ENCODE measurements around the gene KRT26. TPM values are rescaled to one million over a fixed set of nuclear protein-coding genes. Genes with fewer than 3 reads are reported as not detected.

KRT26 gene
- total and polyA plus RNA-seq, 10 of the 15 experiments (the other 5 are each of a cell fraction or from before 2014, with no cell fraction given): not detected

DNA sequence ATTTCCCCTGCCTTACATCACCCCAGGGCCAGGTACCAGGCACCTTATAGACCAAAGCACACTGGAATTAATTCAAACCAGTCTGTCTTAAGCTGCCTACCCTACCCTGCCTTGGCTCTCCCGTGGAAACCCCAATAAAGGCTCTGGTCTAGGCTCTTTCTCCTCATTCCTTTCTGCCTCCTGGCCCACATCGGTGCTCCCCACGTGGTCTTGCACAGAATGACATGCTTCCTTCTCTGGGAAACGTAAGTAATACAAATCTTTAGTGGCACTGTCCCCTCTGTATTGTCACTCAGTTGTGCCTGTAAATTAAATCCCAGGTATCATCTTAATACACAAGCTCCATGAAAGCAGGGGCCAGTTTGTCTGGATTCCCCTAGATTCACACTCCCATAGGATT, 33.4 kb downstream of the KRT26 start (continued):
- TF ChIP-seq, protein P1, sequence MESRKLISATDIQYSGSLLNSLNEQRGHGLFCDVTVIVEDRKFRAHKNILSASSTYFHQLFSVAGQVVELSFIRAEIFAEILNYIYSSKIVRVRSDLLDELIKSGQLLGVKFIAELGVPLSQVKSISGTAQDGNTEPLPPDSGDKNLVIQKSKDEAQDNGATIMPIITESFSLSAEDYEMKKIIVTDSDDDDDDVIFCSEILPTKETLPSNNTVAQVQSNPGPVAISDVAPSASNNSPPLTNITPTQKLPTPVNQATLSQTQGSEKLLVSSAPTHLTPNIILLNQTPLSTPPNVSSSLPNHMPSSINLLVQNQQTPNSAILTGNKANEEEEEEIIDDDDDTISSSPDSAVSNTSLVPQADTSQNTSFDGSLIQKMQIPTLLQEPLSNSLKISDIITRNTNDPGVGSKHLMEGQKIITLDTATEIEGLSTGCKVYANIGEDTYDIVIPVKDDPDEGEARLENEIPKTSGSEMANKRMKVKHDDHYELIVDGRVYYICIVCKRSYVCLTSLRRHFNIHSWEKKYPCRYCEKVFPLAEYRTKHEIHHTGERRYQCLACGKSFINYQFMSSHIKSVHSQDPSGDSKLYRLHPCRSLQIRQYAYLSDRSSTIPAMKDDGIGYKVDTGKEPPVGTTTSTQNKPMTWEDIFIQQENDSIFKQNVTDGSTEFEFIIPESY (IDR thresholded peaks at IDR 0.05): no peak
- TF ChIP-seq, protein P2, sequence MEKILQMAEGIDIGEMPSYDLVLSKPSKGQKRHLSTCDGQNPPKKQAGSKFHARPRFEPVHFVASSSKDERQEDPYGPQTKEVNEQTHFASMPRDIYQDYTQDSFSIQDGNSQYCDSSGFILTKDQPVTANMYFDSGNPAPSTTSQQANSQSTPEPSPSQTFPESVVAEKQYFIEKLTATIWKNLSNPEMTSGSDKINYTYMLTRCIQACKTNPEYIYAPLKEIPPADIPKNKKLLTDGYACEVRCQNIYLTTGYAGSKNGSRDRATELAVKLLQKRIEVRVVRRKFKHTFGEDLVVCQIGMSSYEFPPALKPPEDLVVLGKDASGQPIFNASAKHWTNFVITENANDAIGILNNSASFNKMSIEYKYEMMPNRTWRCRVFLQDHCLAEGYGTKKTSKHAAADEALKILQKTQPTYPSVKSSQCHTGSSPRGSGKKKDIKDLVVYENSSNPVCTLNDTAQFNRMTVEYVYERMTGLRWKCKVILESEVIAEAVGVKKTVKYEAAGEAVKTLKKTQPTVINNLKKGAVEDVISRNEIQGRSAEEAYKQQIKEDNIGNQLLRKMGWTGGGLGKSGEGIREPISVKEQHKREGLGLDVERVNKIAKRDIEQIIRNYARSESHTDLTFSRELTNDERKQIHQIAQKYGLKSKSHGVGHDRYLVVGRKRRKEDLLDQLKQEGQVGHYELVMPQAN (conservative IDR thresholded peaks at IDR 0.05): no peak

DNA sequence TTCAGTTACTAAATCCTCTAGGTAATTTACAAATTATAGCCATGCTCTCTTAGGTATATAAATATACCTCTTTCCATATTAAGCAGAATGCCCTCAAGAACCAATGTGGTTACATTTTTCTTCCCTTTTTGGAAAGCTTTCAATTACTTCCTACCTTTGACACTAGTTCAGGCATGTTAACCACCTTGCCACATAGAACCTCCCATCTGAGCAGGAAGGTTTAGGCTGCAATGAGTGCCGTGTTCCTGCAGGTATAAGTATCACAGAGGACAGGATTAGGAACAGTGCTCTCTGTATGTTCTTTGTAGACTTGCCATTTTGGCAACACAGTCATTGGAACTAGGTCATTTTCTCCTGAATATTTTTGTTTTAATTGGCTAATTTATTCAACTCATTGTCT, 37.0 kb downstream of the KRT26 start:
- Histone ChIP-seq H3K4me1 (ENCODE audit: control insufficient read depth, insufficient read depth, low read length) (no peaks in the 10 kb centered on the region), H3K4me2 (ENCODE audit: control insufficient read depth, insufficient read depth) (no peak overlapping the region), H2AFZ (ENCODE audit: control insufficient read depth, low read depth, low read length) (no peak overlapping the region), H3K9ac (ENCODE audit: control insufficient read depth, insufficient read depth, low read length) (no peak overlapping the region), H3K79me2 (ENCODE audit: control insufficient read depth, insufficient read depth, low read length) (no peaks in the 10 kb centered on the region), H3K36me3 (ENCODE audit: control insufficient read depth in 2 of 2, insufficient read depth in 2 of 2, low read length in 1 of 2) (no peaks in the 10 kb centered on the region), H3K4me3 (no peak overlapping the region), H4K20me1 (ENCODE audit: control insufficient read depth, insufficient read depth) (no peaks in the 10 kb centered on the region), H3K27me3 (replicated peaks in 1 of 2; ENCODE audit: control insufficient read depth in 2 of 2, insufficient read depth in 2 of 2, low read length in 1 of 2) (peaks cover 0 to 3% of the 10 kb centered on the region in 2 experiments; a peak in 1 of 4 replicates), H3K9me3 (replicated peaks; ENCODE audit: control insufficient read depth, insufficient read depth, low read length) (no peaks in the 10 kb centered on the region; the same call in 2 of the 3 replicates), H3K27ac (ENCODE audit: control insufficient read depth, insufficient read depth) (no peak overlapping the region)
- intact Hi-C loops (cut with micrococcal nuclease; ENCODE audit: unreplicated experiment): no loop called here
- in situ Hi-C loops (cut with MboI): no loop called here
- FAIRE-seq (no peak), DNase-seq (ENCODE audit: low read depth, low spot score) (no peak), ATAC-seq (no peak)
- ChIA-PET RAD21 (ENCODE audit: unreplicated experiment) (no interaction called here), SMC1A (ENCODE audit: uncharacterized antibody, unreplicated experiment) (interaction anchor here (1.5 kb wide), 1 partner anchor 34 kb away, joined by 3 read pairs; no protein-coding TSS in a partner anchor), POLR2A (no interaction called here), CTCF (interaction anchor here (1.3 kb wide), 1 partner anchor 13 kb away, joined by 3 read pairs; no protein-coding TSS in a partner anchor)
- no TSS peak for BruUV-seq (replicated peaks)
- TF ChIP-seq ATF7 (IDR thresholded peaks at IDR 0.05; ENCODE audit: low read depth) (no peak), RAD21 (IDR thresholded peaks at IDR 0.05; ENCODE audit: insufficient read depth, low read depth, low read length) (no peak), IKZF1 (conservative IDR thresholded peaks at IDR 0.05) (no peak), ZNF217 (IDR thresholded peaks at IDR 0.05) (no peak), JUND (IDR thresholded peaks at IDR 0.05; ENCODE audit: low read depth, low read length) (no peak)
- TF ChIP-seq, protein P3, sequence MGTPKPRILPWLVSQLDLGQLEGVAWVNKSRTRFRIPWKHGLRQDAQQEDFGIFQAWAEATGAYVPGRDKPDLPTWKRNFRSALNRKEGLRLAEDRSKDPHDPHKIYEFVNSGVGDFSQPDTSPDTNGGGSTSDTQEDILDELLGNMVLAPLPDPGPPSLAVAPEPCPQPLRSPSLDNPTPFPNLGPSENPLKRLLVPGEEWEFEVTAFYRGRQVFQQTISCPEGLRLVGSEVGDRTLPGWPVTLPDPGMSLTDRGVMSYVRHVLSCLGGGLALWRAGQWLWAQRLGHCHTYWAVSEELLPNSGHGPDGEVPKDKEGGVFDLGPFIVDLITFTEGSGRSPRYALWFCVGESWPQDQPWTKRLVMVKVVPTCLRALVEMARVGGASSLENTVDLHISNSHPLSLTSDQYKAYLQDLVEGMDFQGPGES (IDR thresholded peaks at IDR 0.05): no peak
- TF ChIP-seq, protein P4, sequence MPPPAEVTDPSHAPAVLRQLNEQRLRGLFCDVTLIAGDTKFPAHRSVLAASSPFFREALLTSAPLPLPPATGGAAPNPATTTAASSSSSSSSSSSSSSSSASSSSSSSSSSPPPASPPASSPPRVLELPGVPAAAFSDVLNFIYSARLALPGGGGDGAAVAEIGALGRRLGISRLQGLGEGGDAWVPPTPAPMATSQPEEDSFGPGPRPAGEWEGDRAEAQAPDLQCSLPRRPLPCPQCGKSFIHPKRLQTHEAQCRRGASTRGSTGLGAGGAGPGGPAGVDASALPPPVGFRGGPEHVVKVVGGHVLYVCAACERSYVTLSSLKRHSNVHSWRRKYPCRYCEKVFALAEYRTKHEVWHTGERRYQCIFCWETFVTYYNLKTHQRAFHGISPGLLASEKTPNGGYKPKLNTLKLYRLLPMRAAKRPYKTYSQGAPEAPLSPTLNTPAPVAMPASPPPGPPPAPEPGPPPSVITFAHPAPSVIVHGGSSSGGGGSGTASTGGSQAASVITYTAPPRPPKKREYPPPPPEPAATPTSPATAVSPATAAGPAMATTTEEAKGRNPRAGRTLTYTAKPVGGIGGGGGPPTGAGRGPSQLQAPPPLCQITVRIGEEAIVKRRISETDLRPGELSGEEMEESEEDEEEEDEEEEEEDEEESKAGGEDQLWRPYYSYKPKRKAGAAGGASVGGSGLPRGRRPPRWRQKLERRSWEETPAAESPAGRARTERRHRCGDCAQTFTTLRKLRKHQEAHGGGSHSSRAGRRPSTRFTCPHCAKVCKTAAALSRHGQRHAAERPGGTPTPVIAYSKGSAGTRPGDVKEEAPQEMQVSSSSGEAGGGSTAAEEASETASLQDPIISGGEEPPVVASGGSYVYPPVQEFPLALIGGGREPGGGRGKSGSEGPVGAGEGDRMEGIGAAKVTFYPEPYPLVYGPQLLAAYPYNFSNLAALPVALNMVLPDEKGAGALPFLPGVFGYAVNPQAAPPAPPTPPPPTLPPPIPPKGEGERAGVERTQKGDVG (CRISPR knock-in tag; IDR thresholded peaks at IDR 0.05): no peak
- 0% methylated on average over 1 of the region's 1 CpG for WGBS (ENCODE audit: insufficient coverage, insufficient replicate concordance, low lambda C conversion rate, missing lambda C conversion rate)

Measured in GM12878 (cell line).